GM12874 (cell line): Measurements from ENCODE around the gene FBXO3.

ENCODE experiments used
- CTCF ChIP-seq: IDR thresholded peaks from 2 replicates; pipeline ENCODE4 v1.5.1; 2011; ENCODE audit warnings: low read depth, mild to moderate bottlenecking, control low read depth, low read length, moderate library complexity; ENCODE audit not compliant: insufficient read depth

The FBXO3 gene

DNA sequence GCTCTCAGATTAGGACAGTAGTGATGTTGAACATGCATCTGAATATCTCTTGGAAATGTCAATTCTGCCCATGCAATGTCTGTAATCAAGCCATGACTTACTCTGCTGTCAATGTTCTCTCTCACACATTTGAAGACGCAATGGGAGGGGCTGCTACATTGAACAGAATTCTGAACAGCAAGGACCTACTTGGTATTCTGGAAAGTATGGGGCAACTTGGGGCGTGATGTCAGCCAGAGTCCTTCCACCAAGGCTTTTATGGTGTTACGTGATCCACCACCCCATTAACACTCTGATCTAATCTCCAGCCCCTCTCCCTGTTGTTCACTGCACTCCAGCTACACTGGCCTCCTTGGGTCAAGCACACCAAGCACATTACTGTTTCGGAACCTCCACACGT lies 31.0 kb downstream of the FBXO3 start:
- TF ChIP-seq CTCF = no peak

GRCh38 chr11:33742249-33742851 lies 32.0 kb downstream of the FBXO3 start:
- TF ChIP-seq CTCF = no peak

DNA sequence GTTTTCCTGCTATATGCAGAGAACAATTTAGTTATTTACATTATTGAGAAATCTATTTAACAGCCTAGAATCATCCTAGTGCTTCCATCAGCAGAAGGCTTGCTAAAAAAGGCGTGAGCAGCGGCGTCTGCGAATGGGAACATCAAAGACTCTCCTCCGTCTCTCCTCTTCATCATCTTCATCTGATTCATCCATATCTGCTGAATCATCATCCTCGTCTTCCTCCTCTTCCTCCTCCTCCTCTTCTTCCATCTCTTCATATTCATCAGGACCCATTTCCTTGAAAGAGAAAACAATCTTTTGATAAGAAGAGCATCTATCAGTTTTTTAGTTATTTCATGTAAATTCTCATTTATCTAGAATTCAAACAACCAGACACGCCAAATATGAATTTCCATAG lies 32.5 kb downstream of the FBXO3 start:
- TF ChIP-seq CTCF = no peak

- TF ChIP-seq CTCF = no peak
Observed at GRCh38 chr11:33737362-33737821, 36.9 kb downstream of the FBXO3 start.

GRCh38 chr11:33736148-33736812 lies 38.0 kb downstream of the FBXO3 start, which contains the start of gene CD59:
Gene CD59, minus strand, starts transcription at chr11:33736423. Its CDS starts 13,978 bp downstream, at chr11:33722445.
- no peak for TF ChIP-seq CTCF

GRCh38 chr11:33735271-33736147 lies 38.8 kb downstream of the FBXO3 start:
- TF ChIP-seq CTCF = no peak
